Activated T-cell treated with anti-CD3 and anti-CD28 coated beads for 48 hours (primary cell): Measurements from ENCODE around the gene ZNF593.

Experiments used
- DNase-seq: peaks from one replicate; pipeline ENCODE4 v3.0.0-alpha.2; 2020; ENCODE audit warnings: low read depth

The ZNF593 gene

GRCh38 chr1:26169669-26170471, at the start of gene ZNF593:
ZNF593 (plus strand) TSS chr1:26169908; CDS start chr1:26169984, 76 bp downstream.
- peak; percentile 91 for DNase-seq

- no peak for DNase-seq
Observed at GRCh38 chr1:26121854-26122773, 47.6 kb upstream of the ZNF593 start.

DNA sequence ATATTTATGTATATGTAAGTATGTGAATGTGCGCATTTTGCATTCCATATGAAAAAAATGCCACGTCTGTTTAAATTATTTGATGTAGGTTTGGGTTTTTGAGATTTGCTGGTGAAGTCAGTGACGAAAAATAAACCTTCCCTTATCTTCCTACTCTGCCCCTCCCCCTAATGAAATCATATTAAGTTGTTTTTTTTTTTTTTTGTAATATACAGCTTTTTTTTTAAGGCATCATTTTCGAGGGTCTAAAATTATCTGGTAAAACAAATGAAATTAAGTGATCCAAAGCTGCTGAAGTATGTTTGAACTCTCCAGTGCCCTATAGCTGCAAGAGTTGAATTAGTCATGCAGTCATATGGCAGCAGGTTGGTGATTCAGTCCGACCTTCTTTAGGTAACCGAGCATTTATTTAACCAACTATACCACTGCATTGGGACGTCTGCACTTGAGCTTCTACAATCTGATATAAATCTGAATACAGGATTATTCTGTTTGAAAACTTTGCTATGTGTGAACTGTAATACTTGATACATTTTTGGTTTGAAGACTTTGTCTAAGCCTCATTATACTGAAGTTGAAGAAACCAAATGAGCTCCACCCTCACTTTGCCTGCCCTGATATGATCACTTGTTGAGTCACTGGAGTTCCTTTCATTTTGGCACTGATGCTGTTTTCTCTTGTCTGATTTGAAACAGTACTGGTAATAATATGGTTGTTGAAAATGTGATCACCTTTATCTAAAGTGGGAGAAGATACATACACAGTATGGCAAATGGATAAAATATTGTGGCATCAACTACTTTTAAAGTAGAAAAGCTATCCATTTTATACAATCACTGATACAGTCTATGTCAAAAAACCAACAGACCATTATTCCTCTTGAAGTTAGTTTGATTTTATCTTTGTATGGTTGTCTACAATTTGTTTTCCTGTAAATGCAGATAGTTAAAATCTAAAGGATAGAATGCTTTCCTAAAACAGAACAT, 46.4 kb upstream of the ZNF593 start:
- no peak for DNase-seq

DNA sequence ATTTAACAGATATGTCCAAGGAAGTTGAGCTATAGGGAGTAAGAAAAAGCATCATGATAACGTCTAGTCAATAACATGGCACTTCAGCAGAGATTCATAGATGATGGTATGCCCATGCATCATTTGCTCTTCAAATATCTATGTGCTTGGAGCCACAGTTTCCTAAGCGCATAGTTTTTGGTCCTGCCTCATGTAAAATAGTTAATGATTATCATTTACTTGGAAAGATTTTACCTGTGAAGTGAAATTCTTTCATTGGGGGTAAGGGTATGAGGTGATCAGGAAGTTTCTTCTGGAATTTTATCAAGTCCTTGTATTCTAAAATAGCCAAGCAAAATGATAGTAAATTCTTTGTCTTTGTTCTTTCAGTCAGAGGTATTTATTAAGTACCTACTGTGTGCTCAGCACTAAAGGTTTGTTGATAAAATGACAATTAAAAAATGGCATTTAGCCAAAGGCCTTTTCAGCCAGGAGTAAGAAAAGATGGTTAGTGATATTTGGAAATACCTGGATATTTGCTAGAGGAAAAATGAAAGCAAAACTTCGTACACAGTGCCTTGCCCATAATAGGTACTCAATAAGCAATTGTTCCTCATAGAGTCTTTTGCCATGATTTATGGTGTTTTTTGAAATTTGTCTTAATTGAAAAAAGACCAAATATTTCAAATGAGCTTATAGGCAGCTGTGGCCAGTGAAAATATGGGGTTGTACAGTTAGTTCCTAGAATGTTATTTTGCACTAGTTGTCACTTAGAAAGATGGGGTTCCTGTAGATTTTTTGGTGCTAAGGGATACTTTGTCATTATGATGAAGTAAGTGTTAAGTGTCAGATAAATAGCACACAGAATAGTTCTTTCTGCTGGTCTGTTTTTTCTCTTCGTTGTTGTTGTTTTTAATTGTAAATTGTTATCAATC, 45.0 kb upstream of the ZNF593 start:
- DNase-seq: no peak

GRCh38 chr1:26125382-26125781, 44.3 kb upstream of the ZNF593 start:
- DNase-seq: no peak

GRCh38 chr1:26125946-26126320, 43.8 kb upstream of the ZNF593 start:
- DNase-seq: no peak

GRCh38 chr1:26126321-26127084, 43.2 kb upstream of the ZNF593 start:
- DNase-seq: no peak

GRCh38 chr1:26127235-26128163, 42.2 kb upstream of the ZNF593 start:
- DNase-seq: no peak

- DNase-seq: no peak
Observed at GRCh38 chr1:26129778-26130177, 39.9 kb upstream of the ZNF593 start.

DNA sequence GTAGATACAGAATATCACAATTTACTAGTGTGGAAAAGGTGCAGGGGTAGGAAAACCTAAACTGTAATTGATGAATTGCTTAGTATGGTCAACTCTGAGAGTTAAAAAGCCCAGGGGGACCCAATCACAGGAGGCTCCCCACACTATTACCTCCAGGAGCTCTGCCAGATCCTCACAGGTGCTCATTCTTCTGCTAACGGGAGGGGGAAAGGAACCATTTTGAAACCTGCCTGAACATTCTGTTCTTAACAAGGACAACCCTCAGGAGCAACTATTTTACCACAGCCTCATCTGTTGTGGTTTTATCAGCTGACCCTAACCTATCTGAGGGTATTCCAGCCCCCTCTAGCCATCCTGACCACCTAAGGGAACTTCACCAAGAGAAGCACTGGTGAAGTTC, 39.0 kb upstream of the ZNF593 start:
- DNase-seq: no peak

DNA sequence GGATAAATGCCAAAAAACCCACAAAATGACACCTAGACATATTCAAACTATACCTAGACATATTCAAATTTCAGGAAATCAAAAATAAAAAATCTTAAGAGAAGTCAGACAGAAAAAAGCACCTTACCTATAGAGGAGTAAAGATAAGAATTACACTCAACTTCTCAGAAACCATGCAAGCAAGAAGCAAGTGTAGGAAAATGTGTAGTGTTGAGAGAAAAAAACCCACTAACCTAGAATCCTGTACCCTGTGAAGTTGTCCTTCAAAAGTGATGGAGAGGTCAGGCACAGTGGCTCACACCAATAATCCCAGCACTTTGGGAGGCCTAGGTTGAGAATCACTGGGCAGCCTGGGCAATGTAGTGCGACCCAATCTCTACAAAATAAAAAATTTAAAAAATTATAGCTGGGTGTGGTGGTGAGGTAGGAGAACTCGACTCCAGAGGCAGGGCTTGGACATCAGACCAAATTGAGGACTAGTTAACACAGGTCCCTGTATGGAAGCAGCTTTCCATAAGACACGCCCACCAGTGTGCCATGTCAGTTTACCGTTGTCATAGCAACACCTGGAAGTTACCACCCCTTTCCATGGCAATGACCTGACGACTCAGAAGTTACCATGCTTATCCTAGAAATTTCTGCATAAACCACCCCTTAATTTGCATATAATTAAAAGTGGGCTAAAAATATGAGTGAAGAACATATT, 37.4 kb upstream of the ZNF593 start:
- no peak for DNase-seq

DNA sequence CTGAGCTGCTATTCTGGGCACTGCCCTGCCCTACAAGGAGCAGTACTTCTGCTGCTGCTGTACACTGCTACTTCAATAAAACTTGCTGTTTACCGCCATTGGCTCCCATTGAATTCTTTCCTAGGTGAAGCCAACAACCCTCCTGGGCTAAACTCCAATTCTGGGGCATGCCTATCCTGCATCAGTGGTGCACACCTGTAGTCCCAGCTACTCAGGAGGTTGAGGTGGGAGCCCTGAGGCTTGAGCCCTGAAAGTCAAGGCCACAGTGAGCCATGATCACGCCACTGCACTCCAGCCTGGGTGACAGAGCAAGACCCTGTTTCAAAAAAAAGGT, 36.9 kb upstream of the ZNF593 start:
- no peak for DNase-seq

GRCh38 chr1:26134466-26134865, 35.2 kb upstream of the ZNF593 start:
- no peak for DNase-seq

- DNase-seq: no peak
Observed at GRCh38 chr1:26138974-26139558, 30.6 kb upstream of the ZNF593 start.

DNA sequence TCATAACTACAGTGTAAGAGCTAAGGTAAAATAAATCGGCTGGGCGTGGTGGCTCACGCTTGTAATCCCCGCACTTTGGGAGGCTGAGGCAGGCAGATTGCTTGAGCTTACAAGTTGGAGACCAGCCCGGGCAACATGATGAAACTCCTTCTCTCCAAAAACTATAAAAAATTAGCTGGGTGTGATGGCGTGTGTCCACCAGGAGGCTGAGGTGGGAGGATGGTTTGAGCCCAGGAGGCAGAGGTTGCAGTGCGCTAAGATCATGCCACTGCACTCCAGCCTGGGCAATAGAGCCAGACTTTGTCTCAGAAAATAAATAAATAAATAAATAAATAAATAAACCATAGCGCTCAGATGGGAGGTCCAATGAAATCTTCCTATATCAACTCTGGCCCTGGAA, 27.5 kb upstream of the ZNF593 start:
- DNase-seq: no peak

GRCh38 chr1:26145041-26145959, 24.4 kb upstream of the ZNF593 start:
- peak; percentile 60 for DNase-seq

DNA sequence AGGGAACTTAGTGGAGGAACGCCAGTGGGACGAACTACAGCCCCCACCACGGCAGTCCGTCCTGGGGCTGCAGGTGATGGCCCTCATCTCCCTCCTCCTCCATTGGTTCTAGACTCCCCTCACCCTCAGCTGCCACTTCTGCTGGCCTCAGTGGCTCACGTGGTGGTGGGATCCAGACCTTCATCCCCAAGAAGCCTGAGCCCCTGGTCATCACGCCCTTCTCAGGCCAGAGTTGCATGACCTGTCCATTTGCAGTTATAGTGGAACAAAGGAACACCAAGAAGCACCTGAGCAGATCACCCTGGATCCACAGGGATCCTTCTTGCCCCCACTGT, 23.8 kb upstream of the ZNF593 start:
- DNase-seq: no peak
